Measurements from ENCODE around the gene ZRSR2. TPM values are rescaled to one million over a fixed set of nuclear protein-coding genes. Genes with fewer than 3 reads are reported as not detected.
"Not testable (repeated sequence)": the region's sequence is repeated elsewhere in the genome, so short reads cannot be mapped to it uniquely, and the experiment has no call there.

Gene ZRSR2, protein sequence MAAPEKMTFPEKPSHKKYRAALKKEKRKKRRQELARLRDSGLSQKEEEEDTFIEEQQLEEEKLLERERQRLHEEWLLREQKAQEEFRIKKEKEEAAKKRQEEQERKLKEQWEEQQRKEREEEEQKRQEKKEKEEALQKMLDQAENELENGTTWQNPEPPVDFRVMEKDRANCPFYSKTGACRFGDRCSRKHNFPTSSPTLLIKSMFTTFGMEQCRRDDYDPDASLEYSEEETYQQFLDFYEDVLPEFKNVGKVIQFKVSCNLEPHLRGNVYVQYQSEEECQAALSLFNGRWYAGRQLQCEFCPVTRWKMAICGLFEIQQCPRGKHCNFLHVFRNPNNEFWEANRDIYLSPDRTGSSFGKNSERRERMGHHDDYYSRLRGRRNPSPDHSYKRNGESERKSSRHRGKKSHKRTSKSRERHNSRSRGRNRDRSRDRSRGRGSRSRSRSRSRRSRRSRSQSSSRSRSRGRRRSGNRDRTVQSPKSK
- 21.2 and 21.3 TPM in 2 replicates for total RNA-seq

DNA sequence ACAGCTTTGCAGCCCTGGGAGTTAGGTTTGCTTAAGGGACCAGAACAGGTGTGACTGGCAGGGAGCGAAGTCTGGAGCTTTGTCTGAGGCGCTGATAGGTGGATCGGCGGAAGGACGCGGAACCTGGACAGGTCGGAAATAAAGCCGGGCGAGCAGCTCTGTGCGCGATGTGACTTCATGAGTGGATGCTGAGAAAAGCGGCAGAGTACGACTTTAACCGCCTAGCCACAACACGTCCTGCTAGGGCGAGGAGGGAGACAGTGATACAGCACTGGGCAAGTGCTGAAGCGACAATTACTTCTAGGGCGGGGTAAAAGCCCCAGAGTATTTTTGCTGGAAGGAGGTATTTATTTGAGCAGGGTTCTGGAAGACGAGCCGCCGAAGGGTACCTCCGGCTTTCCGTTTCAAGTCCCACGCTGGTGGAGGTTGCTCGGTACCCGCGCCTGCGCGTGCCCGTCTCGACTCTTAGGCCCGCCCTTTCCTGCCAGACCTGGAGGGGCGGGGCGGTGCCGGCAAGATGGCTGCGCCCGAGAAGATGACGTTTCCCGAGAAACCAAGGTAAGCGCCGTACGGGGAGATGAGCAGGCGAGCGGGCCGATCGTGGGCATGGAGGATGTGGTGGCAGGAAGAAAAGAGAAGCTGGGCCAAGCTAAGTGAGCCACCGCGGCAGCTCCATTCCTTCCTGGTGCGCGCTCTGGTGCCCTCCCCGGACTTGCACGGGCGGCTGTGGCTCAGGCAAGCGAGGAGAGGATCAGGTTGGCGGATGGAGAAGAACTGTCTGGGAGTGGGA, at the start of gene ZRSR2:
ZRSR2 (plus strand) TSS at position 506 of the 790 bp plus-strand sequence; CDS start at position 518, 12 bp downstream.
- intact Hi-C loops (cut with micrococcal nuclease), result loop anchor here (1.0 to 2.0 kb wide), 9 partner anchors 8 to 455 kb away; partner anchors contain the start of genes AP1S2, CA5B and PIGA

DNA sequence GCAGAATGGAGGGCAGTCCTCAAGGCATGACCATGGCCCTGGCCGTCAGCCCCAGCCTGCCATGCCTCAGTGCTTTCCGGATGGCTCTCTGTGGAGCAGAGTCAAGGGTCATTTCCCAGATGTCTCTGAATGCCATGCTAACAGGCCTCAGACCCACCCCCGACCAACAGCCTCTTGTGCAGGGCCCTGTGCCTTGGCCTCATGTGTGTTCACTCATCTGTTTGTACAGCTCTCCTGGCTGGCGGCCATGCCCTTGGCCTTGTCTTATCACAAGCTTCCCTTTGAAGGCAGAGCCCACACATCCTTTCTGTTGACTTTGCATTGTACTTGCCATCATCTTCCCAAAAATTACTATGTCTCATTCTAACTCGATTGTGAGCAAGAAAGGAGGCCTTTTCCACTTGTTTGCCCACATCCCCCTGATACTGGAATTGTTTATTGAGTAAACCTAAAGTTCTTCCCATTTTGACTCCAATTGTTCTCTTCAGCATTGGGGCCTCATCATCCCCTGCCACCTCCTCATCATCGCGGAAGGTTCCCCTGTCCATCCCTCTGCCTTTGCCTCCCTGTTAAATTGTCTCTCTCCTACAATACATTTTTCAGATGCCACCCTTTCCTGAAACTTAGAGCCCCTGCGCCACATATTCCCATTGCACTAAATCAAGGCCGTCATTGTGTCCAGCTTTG, 46.0 kb upstream of the ZRSR2 start:
- intact Hi-C loops (cut with micrococcal nuclease), result no loop called here

DNA sequence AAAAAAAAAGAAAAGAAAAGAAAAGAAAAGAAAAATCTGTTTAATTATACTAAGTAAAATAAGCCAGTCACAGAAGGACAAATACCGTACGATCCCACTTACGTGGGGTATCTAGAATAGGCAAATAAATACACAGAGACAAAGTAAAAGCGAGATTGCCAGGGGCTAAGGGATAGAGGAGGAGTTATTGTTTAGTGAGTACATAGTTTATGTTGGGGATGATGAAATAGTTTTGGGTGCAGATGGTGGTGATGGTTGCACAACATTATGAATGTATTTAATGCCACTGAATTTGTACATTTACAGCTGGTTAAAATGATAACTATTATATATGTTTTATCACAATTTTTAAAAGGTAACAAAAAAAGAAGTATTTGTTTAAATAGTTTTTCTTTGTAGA, 45.1 kb upstream of the ZRSR2 start:
- intact Hi-C loops (cut with micrococcal nuclease), result no loop called here

DNA sequence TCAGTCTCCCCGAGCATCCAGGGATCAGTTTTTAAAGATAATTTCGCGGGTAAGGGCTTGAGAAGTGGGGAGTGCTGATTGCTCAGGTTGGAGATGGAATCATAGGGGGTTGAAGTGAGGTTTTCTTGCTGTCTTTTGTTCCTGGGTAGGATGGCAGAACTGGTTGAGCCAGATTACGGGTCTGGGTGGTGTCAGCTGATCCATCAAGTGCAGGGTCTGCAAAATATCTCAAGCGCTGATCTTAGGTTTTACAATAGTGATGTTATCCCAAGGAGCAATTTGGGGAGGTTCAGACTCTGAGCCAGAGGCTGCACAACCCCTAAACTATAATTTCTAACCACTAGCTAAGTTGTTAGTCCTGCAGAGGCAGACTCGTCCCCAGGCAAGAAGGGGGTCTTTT, 43.6 kb upstream of the ZRSR2 start:
- intact Hi-C loops (cut with micrococcal nuclease), result not testable (repeated sequence)

DNA sequence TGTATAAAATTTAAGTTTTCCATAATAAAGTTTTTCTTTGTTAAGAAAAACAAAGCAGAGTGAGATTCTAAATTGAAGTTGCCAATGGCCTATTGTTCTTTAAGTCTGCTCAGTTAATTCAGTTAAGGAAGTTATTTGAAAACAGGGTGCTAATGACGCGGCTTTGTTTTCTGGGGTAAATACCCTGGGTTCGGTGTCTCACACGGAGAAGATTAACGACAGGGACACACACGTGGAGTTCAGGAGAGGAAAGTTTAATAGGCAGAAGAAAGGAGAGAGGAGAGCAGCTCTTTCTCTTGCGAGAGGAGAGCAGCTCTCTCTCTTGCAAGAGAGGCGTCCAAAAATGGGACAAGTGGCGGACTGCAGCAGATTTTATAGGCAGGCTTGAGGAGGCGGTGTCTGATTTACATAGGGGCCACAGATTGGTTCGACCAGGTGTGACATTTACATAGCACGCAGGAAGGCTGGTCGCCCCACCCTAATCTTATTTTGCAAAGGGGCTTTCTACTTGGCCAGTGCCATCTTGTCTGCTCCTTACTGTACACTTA, 42.6 kb upstream of the ZRSR2 start:
- intact Hi-C loops (cut with micrococcal nuclease), result no loop called here

DNA sequence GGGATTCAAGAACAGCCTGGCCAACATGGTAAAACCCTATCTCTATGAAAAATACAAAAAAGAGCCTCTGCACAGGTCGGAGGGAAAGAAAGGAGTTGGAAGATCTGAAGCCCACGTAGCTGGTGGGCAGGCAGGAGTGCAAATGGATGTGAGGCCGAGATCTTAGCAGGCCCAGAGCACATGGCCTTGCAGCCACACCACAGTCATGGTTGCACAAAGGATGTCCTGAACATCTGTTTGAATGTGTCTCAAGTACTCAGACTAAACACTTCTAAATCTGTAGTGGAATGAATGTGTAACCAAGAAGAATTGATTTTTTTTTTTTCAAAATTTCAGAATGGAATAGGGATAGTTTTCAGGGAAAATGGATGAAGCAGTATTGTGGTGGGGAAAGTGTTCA, 41.4 kb upstream of the ZRSR2 start:
- intact Hi-C loops (cut with micrococcal nuclease), result no loop called here

DNA sequence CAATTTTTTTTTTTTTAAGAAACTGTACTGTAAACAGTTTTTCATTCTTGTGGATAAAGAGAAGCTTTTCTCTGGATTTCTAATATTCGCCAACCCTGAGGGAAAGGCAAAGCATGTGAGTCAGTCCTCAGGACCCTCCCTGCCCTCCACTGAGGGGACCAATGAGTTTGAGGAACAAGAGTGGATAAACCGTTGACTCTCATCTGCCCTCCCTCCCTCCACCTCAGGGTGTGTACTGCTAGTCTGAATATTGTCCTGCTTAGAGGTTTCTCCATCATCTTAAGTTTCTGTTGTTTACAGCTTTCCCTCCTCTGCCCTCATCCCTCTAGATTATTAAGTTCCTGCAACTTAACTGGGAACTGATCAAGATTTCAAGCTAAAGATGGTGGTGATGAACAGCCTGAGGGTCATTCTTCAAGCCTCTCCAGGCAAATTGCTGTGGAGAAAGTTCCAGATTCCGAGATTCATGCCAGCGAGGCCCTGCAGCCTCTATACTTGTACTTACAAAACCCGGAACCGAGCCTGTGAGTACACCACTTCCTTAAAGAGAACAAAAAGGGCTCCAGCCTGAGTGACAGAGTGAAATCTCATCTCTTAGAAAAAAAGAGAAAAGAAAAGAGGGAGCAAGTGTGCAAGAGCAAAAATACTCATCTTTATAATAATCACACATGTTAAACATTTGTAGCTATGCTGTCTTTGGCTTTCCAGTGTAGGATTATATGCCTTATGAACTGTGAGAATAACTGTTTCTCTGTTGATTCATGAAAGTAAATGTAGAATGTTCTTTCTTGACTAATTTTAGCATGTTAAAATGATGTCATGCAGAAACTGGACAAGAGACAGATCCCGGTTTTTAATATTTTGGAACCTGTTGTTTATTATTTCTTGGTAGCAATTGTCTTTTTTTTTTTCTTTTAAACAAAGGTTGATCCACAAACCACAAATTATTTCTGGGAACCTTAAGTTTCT, 40.4 kb upstream of the ZRSR2 start:
- intact Hi-C loops (cut with micrococcal nuclease), result loop anchor here (1.0 to 2.0 kb wide), 3 partner anchors 41 to 1121 kb away; partner anchors contain the start of genes RBBP7 and ZRSR2

DNA sequence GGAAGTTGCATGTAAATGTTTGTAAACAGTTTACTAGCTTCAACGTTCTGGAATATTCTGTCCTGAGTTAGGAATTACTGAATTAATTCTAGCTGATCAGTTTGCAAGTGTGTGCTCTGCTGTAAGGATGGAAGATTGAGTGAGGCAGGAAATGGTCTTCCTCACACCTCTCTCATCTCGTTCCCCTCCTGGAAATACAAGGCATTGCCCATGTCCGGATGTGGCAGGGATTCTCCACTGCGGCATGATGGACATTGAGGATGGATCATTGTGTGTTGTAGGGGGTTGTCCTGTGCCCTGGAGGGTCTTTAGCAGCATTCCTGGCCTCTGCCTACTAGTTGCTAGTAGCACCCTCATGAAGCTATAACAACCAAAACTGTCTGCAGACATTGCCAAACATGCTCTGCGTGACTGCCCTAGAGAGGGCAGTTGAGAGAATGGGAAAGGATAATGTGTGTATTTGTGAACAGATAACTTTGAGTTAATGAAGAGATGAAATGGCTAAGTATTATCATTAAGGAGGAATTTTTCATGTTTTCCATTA, 39.6 kb upstream of the ZRSR2 start:
- intact Hi-C loops (cut with micrococcal nuclease), result loop anchor here (1.0 to 2.0 kb wide), 7 partner anchors 10 to 1120 kb away; partner anchors contain the start of genes CA5B, PIGA, RBBP7 and ZRSR2

DNA sequence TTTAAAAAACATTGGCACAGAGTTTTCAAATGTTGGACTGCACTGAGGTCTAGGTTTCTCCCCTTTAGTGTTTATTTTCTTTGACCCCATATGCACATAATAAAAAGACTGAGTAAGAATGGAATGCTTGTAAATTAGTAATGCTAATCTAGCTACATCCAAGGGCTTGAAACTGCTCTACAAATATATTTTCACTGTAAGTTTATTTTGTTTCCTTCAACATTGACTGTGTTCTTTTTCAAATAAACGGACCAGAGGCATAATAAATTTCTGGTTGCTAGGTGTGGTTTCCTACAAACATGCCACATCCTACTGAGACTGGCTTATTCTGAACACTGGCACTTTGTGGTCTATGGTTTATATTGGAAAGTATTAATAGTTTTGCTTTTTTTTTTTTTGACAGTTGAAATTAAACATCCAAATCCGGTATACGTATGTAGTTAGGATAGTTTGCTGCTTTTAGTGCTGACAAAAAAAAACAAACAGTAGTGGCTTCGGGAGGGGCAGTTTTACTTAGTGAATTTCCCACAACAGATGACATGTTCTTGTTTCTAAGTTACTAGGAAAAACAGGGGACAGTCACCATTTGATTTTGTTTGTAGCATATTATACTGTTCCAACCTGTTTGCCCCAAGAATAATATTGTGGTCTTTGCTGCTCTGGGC, 39.0 kb upstream of the ZRSR2 start:
- intact Hi-C loops (cut with micrococcal nuclease), result loop anchor here (1.0 to 2.0 kb wide), 6 partner anchors 9 to 1120 kb away; partner anchors contain the start of genes CA5B, PIGA, RBBP7 and ZRSR2

DNA sequence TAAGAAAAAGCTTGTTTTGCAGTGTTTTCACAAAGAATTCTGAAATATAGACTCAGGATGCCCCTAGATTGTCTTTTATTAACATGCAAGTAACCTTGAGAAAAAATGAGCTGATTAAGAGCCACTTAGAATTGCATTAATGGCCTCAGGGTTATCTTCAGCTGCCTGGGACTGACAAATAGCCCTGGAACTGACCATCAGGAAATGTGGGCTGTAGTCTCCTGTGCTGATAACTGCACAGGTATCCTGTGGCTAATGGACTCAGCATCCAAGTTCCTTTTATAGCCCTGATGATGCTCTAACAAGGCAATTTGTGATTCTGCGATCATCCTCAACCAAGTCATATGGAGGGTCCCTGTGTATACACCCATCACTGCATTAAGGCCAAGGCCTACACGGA, 35.2 kb upstream of the ZRSR2 start:
- intact Hi-C loops (cut with micrococcal nuclease), result no loop called here

DNA sequence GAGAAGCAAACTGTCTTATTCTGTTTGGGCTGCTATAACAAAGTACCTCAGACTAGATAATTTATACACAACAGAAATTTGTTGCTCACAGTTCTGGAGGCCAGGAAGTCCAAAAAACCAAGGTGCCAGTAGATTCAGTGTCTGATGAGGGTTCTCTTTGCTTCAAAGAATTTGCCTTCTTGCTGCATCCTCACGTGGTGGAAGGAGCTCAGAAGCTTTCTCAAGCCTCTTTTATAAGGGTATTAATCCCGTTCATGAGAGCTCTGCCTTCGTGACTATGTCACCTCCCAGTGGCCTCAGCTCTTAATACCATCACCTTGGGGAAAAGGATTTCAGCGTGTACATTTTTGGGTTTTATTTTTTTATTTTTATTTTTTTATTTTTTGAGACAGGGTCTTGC, 32.1 kb upstream of the ZRSR2 start:
- intact Hi-C loops (cut with micrococcal nuclease), result no loop called here

DNA sequence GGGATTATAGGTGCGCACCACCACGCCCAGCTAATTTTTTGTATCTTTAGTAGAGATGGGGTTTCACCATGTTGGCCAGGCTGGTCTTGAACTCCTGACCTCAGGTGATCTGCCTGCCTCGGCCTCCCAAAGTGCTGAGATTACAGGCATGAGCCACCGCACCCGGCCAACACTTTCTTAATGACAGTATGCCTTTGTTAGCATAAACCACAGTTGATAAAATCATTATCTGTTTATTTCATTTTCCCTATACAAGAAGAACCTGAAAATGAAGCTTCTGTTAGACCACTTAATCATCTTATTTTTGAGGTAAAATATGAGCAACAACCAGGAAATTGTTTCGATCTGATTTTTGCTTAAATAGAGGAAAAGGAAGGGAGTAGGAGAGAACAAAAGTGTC, 30.4 kb upstream of the ZRSR2 start:
- intact Hi-C loops (cut with micrococcal nuclease), result loop anchor here (1.0 to 2.0 kb wide), 4 partner anchors 9 to 685 kb away; partner anchors contain the start of gene ZRSR2

DNA sequence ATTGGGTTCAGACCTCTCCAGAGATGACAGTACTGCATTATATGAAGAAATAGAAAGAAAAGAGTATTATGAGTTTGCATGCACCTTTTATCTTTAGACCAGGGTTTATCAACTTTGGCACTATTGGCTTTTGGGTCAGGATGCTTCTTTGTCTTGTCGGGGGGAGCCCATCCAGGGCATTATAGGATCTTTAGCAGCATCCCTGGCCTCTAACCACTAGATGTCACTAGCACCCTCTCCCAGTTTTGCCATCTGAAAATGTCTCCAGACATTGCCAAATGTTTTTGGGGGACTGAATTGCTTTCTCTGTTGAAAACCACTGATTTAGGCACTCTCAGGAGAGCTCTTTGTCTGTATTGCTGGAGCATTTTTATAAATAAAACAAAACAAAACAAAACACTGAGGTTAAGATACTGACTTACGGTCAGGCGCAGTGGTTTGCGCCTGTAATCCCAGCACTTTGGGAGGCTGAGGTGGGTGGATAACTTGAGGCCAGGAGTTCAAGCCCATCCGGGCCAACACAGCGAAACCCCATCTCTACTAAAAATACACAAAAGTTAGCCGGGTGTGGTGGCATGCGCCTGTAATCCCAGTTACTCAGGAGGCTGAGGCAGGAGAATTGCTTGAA, 28.6 kb upstream of the ZRSR2 start:
- intact Hi-C loops (cut with micrococcal nuclease), result loop anchor here (1.0 to 2.0 kb wide), 4 partner anchors 29 to 683 kb away; partner anchors contain the start of gene ZRSR2

DNA sequence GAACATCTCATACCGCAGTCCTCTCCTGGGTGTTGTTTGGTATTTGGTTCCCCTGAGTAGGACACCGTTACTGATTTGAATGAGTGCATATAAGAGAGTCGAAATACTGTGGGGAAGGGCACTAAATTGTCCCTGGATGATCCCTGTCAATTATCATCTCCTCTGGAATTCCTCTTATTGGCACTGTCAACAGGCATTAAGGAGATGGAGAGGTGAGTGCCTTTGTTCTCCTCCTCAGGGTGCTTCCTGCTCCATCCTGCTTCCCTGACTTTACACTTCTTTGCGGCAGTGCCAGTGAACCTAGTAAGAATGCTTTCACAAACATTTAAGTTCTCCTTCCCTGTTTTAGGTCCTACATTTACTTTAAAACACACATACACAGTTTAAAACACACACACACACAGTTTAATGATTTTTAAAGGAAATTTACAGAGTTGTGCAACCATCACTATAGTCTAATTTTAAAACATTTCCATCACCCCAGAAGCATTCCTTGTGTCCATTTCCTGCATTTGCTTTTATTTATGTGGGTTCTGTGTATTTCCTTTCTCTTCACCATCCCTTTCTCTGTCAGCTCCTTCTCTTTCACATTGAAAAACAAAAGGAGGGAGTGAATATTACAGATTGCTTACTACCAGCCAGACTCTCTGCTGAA, 20.9 kb upstream of the ZRSR2 start:
- intact Hi-C loops (cut with micrococcal nuclease), result no loop called here

DNA sequence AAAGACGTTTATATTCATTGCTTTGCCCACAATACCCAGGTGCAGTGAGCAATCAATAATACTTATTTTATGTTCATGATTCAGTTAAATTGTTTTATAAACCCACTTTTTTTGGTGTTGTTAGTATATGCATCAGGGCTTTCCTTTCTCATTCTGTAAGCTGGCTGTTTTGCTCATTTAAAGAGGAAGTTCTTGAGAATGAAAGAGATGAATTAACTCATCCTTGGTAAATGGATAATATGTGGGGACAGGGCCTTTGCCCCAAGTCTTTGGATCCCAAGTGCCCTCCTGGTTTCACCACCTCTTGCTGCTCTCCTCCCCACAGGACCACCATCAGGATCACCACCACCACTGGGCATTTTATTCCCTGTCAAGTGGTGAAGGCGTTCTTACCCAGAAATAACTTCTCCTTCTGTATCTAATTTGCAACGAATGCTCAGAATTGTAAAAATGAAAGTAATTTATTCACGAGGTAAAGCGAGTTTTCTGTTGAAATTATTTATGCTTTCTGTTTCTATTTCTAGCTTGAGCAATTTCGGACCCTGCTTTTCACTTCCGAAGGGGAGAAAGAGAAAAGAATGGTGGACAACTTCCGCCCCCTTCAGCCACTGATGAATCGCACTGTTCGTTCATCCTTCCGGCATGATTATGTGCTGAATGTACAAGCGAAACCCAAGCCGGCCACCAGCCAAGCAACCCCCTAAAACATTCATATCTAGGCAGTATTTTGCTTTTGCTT, 8.2 kb upstream of the ZRSR2 start:
- intact Hi-C loops (cut with micrococcal nuclease), result loop anchor here (1.0 kb wide), 1 partner anchor 8 kb away; the partner anchor contains the start of gene ZRSR2

DNA sequence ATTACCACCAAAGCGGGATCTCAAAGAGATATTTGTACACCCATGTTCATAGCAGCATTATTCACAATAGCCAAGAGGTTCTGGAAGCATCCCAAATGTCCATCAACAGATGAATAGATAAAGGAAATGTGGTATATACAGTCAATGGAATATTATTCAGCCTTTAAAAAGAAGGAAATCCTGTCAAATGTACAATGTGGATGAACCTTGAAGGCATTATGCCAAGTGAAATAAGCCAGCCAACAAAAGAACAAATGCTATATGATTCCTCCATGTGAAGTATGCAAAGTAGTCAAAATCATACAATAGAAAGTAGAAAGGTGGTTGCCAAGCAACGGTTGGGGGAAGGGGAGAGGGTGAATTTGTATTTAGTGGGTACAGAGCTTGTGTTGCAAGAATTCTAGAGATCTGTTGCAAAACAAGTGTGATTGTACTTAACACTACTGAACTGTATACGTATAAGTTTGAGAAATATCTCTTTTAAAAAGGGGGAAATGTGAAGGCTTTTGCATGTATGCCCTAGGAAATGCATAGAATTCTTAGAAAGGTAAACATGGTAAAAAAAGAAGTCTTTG, 5.0 kb upstream of the ZRSR2 start:
- intact Hi-C loops (cut with micrococcal nuclease), result no loop called here

DNA sequence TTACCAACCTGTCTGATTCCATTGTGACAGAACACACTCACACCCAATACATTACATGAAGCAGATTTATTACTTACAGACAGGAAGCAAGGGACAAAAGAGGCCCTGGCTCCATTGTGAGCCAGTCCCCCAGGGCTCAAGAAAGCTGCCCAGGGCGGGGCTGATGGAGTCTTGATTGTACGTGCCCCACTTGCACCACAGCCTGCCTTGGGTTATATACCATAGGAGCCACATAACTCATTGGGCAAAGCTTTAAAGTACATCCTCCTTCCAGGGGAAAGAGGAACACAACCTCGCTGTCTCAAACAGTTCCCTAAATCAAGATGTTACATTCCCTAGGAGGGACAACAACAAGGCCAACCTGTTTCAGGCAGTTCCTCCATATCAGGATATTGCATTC, 3.4 kb upstream of the ZRSR2 start:
- intact Hi-C loops (cut with micrococcal nuclease), result no loop called here

Measured in T-helper 2 cell treated with Interferon-gamma antibody and Interleukin-4, amounts not matched to agents 100 ng/mL and 5 ng/mL, for 36 hours (primary cell).